ENCODE data around the gene ZBTB3.
"Not testable (repeated sequence)": the region's sequence is repeated elsewhere in the genome, so short reads cannot be mapped to it uniquely, and the experiment has no call there.

The ZBTB3 gene

GRCh38 chr11:62713343-62713742 lies 40.6 kb downstream of the ZBTB3 start:
- DNase-seq = no peak

- DNase-seq = no peak
These were observed 41.1 kb downstream of the ZBTB3 start for GRCh38 chr11:62712861-62713260.

GRCh38 chr11:62712276-62712812 lies 41.6 kb downstream of the ZBTB3 start:
- no peak for DNase-seq

DNA sequence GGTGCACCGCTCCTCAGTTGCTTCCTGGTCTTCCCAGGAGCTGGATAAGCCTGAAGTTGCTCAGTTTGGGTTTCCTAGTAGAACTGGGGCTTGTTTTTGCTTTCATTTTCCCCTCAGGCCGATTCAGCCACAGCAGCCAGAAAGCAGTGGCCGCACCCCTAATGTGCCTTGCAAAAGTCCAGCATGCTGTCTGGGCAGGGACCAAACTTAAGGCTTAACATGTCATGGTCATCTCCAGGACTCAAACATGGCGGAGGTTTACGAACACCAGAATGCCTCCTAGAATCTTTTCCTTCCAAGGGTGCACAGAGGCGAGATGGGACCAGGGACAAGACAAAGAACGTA lies 44.0 kb downstream of the ZBTB3 start:
- DNase-seq = peak; percentile 74

- DNase-seq = peak; percentile 100
These were observed 44.5 kb downstream of the ZBTB3 start for GRCh38 chr11:62709247-62710000.

DNA sequence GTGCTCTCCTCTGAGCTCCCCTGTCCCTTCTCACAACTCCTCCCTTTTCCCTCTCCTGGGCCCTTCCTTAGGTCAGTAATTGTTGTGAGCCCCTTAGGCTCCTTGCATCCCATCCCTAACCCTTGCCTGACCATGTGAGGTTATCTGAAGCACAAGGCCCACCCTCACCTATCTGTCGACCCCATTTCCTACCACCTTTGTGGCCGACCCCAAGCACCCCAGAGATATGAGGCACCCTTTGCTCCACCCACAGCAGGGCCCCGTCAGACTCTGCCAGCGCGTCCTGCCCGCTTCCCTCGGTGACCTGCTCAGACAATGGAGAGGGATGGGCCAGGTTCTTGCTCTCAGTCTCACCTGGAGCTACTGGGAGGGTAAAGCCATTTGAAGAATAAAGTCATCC lies 45.2 kb downstream of the ZBTB3 start:
- no peak for DNase-seq

GRCh38 chr11:62708392-62708791 lies 45.6 kb downstream of the ZBTB3 start:
- DNase-seq = no peak

DNA sequence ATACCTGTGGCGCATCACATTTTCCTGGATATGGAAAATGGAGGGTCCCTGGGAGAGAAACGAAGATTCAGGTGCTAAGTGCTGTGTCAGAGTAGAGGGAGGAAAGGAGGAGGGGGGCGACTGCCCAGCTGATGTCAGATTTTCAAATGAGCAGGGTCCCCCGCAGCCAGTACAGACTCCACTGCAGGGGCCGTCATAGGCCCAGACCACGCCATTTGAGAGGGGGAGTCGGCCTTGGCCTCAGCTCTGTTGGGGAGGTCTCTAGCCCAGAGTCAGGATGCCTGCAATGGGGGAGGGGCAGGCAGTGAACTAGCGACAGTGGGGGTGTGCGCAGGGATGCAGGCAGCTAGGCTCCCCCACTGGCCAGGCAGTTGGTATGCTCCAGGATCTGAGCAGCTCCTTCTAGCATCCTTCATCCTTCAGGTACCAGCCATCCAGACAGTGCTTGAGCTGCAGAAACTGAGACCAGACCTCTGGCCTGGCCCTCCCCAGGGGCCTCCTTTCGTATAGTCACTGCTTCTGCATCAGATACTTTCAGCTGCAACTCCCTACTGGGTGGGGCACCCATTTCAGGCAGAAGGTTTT lies 46.6 kb downstream of the ZBTB3 start, which contains the start of the genes BSCL2 and GNG3:
BSCL2 (minus strand) TSS at position 148 of the 585 bp plus-strand sequence. CDS start 229 bp downstream, outside the sequence.
GNG3 (plus strand) TSS at position 400 of the 585 bp plus-strand sequence. CDS start 620 bp downstream, outside the sequence.
- DNase-seq = no peak

GRCh38 chr11:62706850-62707247 lies 47.1 kb downstream of the ZBTB3 start:
- no peak for DNase-seq

- DNase-seq = peak; percentile 99
These were observed 47.8 kb downstream of the ZBTB3 start for GRCh38 chr11:62705880-62706849.

DNA sequence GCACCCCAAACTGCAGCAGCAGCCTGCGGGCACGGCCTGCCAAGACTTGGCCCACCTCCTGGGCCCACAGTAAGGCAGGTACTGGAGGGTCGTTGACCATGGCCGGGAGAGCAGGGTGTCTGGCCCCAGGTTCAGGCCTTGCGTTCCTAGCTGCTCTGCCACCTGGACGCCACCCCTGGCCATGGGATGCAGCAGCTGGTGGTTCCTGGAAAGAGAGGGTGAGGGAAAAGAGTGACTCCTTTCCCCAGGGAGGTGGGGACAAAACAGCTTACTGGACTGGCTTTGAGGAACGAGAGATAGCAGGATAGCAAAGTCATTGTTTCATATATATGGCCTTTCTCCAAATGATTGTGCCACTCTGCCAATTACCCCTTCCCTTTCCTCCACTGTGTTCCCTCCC lies 48.5 kb downstream of the ZBTB3 start:
- DNase-seq = peak; percentile 85

DNA sequence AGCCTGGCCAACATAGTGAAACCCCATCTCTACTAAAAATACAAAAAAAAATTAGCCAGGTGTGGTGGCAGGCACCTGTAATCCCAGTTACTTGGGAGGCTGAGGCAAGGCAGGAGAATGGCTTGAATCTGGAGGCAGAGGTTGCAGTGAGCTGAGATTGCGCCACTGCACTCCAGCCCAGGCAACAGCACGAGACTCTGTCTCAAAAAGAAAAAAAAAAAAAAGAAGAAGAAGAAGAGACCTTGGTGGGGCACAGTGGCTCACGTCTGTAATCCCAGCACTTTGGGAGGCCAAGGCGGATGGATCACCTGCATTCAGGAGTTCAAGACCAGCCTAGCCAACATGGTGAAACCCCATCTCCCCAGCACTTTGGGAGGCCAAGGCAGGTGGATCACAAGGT lies 50.0 kb downstream of the ZBTB3 start:
- DNase-seq = not testable (repeated sequence)

DNA sequence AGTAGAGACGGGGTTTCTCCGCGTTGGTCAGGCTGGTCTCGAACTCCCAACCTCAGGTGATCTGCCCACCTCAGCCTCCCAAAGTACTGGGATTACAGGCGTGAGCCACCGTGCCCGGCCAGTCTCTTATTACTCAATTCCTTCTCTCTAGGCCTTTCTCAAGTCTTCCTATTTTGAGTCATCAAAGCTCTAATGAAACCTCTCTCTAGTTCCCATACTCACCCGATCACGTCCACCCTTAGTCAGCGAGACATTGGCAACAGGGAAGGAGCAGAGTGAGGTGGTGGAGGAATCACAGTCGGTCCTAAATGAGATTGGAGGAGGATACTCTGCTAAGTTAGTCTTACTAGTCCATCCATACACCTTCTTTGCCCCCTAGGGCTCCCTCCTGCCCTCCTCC lies 51.7 kb downstream of the ZBTB3 start:
- DNase-seq = no peak

All from NCI-H1092 treated with DMSO at 0.1 percent for 48 hours (cell line).